Inferior parietal cortex (tissue), 1 donor: ENCODE results near the gene KRT81.

ENCODE experiments used
- DNase-seq: peaks from one replicate; pipeline ENCODE4 v3.0.0-alpha.2; 2016; ENCODE audit errors: extremely low spot score

The KRT81 gene

DNA sequence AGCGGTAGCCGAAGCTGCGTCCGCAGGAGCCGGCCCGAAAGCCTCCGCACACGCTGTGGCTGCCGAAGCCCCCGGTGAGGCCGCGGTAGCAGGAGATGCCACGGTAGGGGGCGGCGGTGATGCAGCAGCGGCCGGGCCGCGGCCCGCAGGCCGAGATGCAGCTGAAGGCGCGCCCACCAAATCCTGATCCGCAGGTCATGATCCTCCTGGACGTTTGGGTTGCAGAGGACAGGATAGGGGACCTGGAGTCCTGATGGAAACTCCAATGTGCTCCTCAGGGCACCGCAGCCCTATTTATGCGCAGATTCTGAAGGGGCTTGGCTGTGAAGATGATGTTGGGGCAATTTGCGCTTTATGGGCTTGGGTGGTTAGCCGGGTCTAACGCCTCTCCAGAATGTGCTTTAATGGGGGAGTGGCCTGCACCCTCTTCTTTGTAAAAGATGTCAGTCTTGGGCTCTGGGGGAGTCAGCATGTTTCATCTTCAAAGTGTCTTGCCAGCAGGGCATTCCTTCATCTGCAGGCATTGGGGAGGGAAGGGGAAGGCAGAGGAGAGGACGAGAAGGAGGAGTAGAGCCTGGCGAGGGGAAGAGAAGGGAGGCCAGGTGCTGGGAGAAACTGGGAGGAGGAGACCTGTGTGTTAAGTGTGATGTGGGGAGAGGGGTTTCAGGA lies at the start of gene KRT81:
Gene KRT81, minus strand, starts transcription at position 268 of the 669 bp plus-strand sequence. Its CDS starts 69 bp downstream, at position 199.
- DNase-seq, result no peak

DNA sequence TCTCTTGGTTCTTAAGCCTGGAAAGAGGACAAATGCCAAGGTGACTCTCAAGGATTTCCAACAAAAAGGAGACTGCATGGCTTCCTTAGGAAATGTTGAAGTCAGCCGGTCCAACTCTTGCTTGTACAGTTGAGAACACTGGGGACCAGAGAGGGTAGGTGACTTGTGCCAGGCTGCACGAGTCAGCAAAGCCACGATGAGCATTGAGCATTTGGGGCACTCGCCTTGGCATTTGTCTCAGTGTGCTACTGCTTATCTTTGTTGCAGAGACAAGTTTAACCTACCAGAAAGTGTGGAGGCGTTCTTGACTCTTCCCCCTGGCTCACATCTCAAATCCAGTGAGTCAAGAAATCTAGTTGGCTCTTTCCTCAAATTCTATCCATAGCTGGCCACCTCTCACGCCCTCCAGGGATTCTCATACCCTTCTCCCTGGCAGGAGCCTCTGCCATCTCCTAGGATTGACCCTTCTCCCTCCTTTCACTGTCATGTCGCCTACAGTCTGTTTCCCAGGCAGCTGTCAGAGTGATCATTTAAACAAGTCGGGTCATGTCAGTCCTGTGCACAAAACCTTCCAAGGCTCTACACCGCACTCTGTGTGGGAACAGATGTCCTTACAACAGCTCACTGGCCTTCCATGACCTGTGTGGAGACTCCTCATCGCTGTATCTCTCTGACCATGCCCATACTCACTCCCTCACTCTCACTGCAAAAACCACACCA lies 47.1 kb upstream of the KRT81 start:
- no peak for DNase-seq

DNA sequence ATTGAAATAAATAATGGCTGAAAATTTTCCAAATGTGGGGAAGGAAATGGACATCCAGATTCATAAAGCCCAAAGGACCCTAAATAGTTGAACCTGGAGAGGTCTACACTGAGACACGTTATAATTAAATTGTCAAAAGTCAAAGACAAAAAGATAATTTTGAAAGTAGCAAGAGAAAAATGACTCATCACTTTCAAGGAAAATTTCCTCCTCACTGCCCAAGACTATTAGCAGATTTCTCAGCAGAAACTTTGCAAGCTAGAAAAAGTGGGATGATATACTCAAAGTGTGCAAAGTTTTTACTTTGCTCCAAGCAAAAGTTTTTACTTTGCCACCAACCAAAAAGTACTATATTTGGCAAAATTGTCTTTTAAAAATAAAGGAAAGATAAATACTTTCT lies 45.7 kb upstream of the KRT81 start:
- no peak for DNase-seq

DNA sequence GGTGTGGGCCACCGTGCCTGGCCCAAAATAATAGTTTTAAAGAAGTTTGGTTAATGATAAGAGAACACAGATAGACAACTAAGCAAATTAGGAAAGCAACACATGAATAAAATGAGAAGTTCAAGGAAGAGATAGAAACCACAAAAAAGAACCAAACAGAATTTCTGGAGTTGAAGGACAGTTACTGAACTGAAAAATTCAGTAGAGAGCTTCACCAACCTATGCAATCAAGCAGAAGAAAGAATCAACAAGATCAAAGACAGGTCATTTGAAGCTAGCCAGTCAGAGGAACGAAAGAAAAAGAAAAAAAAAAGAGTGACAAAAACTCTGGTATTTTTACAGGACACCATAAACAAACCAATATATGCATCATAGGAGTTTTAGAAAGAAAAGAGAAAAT lies 45.3 kb upstream of the KRT81 start:
- no peak for DNase-seq

DNA sequence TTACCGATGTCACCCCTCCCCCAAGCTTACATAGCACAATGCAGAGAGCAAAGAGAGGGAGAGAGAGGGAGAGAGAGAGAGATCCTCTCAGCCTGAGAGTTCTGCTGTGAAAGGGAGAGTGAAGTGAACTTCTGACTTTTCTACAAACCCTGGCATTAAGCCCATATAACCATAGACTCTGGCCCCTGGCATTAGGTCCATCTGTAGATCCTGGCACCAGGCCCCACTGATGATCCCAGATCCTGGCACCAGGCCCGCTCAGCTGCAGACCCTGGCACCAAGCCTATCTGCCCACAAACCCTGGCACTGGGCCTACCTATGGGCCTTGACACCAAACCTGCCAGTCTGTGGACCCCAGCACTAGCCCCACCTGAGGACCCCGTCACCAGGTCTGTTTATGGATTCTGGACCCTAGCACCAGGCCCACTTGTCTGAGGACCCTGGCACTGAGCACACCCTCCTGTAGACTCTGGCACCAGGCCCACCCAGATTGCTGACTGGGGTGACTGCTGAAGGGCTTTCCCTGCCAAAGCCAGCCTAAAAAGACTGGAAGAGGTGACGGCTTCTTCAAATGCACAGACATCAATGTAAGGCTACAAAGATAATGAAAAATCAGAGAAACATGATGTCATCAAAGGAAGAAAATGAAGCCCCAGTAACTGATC lies 44.4 kb upstream of the KRT81 start:
- DNase-seq, result no peak

DNA sequence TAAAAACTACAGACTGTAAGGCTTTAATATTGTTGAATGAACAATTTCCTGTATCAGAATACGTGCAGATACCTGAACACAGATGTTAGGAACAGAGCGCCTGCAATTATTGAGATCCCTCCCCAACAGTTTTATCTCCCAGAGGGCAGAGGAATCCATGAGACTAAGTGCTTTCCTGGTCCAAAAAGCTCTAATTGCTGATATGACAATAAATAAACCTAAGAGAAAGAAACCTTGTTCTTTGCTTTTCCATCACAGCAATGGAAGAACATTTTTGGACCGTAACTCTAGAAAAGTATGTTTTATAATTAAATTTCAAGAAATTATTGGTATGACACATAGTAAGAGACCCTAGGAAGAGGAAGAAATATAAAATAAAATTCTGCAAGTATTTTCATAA lies 42.9 kb upstream of the KRT81 start:
- no peak for DNase-seq

DNA sequence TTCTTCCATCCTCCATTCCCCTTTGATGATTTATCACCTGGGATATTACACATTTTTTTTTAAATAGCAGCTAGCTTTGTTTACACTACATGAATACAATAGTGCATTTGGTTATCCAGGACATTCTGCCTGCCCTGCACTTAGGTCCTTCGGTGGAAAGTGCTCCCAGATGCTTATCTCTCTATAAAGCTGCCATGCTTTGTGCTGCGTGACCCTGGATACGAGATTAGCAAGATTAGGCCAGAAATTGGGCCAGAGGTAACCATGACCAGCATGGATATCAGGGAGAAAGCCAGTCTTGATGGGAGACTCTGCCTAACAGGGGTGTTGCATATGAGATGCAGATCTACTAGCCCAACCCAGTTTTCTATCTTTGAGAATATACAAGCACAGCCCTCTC lies 42.0 kb upstream of the KRT81 start:
- no peak for DNase-seq

DNA sequence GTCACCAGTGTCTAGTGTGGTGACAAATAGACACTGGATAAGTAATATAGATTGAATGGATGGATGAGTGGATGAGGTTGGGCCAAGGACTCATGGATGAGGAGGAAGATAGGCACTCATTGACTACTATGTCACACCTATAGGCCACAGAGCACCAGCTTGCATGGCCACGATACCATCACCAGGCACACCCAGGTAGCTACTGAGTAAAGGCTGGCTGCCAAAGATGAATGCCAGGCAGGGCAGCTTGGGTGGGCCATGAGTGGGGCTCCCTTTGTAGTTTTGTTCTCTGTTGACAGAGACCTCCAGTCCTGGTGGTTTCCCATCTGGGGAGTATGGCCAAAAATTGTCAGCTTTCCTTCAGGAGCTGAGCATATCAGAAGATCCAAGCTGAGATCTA lies 41.0 kb upstream of the KRT81 start:
- DNase-seq, result no peak

DNA sequence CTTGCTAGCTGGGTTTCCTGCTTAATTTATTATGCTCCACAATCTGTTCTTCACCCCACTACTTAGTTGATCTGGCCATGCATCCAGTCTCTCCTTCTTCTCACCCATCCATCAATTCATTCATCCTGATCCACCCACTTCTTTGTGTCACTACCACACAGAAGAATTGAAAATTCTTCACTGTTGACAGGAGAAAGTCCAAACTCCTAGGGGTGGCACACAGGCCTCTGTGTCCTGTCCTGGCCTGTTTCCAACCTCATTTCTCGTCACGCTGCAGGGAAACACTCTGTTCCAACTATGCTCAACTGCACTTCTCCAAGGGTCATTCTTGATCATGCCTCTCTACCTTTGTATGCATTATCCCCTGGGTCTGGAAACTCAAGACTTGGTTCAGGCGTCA lies 40.5 kb upstream of the KRT81 start:
- DNase-seq, result no peak

DNA sequence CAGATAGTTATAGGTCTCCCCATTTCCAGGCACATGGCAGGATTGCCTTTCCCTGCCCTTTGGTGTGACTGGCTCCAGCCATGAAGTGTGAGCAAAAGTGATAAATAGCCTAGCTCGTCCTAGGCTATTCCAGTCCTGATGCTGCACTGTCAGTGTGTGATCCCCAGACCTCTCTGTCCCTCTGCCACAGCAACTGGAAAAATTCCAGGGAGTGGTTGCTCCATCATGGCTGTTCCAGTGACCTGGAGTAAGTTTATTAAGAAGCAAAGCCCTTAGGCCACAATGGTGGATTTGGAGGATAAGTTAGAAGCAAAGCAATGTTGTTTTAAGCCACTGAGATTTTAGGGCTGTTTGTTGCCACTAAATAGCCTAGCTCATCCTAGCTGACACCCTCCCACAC lies 39.7 kb upstream of the KRT81 start:
- no peak for DNase-seq

DNA sequence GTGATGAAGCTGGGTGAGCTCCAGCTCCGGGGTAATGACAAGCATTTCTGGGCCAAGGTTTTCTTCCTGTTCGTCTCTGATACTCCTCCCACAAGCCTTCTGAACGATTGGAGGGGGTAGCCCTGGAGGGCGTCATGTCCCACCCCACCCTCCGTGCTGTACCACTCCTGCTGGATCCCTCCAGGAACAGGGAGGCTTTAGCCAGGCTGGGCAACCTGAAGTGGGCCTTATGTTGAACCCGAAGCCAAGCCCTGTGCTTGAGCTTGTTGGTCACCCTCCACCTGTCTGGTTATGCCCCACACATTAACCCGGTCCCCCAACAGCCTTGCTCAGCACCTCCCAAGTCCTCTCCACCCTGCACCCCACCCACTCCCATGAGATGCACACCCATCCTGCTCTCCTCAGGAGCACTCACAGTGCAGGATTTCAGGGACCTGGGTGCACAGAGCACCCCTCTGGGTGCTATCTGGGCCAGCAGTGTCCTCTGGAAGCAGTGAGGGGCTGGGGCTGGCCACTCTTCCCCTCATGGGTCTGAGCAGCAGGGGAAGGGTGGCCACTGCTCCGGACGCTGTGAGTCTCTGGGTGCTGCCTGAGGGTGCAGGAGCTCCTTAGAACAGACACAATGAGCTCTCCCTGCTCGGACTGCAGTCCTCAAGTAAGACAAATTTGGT lies 36.6 kb upstream of the KRT81 start:
- no peak for DNase-seq

DNA sequence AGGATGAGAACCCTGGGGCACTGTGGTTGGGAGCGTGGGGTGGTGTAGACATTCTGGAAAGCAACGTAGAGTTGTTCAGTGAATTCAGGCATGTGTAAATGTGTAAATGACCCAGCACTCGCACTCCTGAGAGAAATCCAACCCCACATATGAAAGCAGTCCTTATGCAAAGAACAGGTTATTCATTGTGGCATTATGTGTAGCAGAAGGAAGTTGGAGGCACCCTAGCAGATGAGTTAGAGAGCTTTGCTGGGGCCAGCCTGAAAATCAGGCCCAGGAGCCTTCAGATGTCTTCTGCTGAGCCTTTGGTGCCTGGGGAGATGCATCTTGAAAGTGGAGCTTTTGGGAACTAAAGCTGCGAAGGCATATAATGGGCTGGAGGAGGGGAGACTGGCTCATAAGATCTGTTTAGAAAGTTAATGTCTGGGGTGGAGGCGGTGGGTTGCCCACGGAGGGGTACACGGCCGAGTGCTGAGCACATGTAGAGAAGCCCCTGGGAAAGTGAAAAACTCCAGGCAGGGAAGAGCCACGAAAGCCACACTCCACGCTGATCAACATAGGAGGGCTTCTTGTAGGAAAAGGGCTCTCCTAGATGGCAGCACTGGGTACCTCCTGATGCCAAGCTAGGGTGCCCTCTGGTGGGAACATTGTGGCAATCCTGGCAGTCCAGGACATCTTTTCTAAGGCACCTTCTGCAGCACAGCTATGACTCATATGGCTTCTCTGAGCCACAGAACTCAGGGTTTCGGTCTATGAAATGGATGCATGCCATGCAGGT lies 35.9 kb upstream of the KRT81 start:
- DNase-seq, result peak; percentile 85

DNA sequence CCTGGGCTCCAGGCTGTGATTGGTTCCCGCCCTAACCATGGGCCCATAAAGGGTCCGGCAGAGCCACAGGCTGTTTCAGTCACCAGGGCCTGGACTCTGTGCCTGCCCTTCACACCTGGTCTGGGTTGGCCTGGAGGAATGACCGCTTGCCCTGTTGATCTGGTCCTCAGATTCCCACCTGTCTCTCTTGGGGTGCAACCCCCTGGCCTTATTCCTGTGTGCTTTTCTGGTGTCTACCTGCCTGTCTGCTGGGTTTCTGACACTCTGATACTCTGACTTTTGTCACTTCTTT lies 32.8 kb upstream of the KRT81 start:
- DNase-seq, result no peak

DNA sequence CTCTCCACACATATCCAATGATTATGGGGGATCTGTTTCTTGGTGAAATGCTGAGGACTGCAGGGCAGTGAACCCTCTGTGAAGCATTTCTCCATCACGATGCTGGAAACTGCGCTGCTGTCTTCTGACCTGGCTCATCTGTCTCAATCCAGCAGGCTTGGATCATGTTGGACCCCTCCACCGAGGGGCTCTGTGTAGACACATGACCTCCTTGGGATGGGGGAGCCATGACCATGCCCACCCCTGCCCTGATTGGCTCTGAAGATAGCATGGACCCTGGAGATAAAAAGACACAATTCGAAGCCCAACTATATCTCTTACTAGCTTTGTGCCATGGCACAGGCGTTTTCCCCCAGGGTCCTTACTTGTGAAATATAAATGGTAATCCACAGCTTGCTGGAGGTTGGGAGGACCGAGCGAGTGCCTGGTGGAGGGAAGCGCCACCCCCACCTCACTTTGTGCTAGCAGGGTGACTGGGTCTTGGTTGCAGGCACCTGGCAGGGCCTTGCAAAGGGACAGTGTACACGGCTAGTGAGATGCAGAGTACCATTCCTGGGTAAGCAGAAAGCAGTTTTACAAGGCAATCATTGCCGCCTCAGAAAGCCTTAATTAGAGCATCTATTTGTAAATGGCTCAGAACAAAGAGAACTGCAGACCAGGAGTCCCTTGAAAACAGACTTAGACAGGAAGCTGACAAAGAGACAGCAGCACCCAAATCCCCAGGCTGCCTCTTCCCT lies 32.2 kb upstream of the KRT81 start:
- DNase-seq, result no peak

DNA sequence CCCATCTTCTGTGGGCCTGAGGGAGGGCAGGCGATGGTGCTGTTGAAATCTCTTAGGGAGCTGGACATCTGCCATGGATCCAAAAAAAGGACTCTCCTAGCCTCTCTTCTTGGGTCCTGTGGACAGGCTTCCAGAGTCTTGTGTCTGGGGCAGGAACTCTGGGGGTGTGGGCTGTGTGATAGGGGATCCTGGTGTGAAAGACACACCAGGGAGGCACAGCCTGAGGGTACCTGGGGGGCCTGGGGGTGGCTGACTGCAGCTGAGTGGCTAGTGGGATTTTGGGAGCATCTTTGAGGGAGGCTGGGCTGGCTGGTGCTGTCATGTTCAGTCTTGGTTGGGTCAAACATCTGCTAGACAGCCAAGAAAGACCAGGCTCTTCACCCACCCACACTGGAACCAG lies 31.7 kb upstream of the KRT81 start:
- no peak for DNase-seq

DNA sequence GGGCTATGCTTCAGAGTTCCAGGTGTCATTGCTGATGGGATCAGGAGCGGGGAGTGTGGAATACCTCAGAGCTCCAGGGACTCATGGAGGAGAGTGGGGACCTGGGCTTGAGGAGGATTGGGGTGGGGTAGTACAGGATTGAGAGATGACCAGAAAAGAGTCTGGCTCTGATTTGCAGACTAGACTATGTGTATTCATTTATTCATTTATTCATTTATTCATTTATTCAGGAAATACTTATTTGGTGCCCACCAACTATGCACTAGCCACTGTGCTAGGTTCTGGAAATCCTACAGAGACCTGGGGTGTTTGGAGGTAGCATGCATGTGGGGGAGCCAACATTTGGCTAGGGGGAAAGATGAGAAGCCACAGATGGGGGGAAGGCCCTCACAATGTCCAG lies 30.7 kb upstream of the KRT81 start:
- no peak for DNase-seq

DNA sequence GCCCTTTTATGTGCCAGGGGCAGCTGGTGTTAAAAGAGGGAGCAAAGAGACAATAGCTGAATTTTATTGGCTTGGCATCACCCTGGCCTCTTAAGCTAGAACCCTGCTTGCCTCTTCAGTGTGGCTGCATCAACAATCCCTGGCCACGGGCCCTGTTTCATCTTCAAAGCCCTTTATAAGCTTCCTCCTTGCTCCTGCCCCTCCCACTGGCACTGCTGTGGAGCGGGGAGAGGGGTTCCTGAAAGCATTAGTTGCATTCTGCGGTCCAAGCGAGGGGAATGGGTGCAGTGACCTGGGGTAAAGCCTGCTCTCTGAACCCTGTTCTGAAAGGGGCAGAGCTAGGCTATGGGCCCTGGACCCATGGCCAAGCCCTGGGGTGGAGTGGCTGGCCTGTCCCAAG lies 30.1 kb upstream of the KRT81 start:
- no peak for DNase-seq

DNA sequence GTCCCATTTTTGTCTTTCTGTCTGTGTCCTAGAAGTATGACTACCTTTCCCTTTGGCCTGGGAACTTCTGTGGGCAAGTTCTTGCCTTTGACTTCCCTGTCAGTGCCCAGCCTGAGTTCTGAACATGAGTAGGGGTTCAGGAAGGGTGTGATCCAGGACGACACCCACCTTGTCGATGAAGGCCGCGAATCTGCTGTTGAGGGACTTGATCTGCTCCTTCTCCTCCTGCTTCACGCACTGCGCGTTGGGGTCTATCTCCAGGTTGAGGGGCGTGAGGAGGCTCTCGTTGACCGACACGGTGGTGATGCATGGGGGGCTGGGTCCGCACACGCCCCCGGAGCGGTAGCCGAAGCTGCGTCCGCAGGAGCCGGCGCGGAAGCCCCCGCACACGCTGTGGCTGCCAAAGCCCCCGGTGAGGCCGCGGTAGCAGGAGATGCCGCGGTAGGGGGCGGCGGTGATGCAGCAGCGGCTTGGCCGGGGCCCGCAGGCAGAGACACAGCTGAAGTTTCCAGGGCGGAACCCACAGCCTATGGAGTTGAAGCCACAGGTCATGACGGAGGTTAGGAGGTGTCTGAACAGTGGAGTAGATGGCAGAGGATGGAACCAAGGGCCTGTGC lies 29.6 kb upstream of the KRT81 start, which contains the start of gene KRT83:
Gene KRT83, minus strand, starts transcription at position 615 of the 617 bp plus-strand sequence. Its CDS starts 63 bp downstream, at position 552.
- no peak for DNase-seq

DNA sequence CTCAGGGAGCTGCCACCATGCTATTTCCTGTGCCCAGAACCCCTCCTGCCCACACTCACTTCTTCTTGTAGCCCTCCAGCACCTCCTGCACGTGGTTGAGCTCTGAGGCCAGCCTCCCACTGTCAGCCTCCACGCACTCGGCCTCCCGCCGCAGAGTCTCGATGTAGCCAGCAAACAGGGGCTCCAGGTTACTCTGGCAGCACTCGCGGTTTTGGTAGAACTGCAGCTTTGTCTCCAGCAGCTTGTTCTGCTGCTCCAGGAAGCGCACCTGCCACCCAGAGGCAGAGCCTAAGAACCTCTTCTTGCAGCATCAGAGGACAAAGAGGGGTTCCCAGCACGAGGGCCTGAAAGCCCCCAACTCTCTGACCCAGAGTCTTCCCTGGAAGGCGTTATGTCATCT lies 27.8 kb upstream of the KRT81 start:
- no peak for DNase-seq

DNA sequence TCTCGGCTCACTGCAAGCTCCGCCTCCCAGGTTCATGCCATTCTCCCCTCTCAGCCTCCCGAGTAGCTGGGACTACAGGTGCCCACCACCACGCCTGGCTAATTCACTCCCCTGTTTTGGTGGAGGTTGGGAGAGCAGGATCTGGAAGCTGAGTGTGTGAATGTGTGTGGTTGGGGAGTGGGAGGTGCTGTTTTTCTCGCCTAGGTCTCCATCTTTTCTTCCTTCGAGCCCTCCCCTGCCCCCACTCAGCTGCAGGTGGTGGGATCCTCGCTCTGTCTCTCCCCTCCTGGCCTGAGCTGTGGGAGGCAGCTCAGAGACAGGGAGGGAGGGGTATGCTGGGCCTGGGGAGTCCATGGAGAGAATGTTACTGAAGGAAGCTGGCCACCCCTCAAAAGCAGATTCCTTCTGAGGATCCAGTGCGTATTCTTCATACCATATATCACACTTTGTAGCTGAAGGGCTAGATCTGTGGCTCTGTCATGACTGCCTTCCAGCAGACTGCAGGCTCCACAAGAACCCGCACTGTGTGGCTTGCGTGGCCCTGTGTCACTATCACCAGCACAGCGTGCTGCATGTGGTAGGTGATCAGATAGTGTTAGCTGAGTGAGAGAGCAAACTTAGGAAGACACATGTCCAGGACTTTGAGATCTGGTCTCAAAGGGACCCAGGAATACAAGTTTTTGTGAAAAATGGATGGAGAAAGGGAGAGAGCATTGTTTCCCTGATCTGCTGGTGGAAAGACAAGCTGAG lies 27.1 kb upstream of the KRT81 start:
- no peak for DNase-seq
